PC-3 (cell line): Measurements from ENCODE around the gene HECTD1.

Experiments used
- EZH2 ChIP-seq: fragments of 300-600 bp; sonication (generic); IDR thresholded peaks from one replicate; pipeline ENCODE4 v1.6.1; 2017; ENCODE audit warnings: antibody characterized with exemption, mild to moderate bottlenecking, low read length; ENCODE audit not compliant: unreplicated experiment
- TF ChIP-seq, protein P1 (sequence below): fragments of 300-600 bp; sonication (generic); conservative IDR thresholded peaks from 2 replicates; pipeline ENCODE4 v1.5.1; 2017; ENCODE audit warnings: antibody characterized with exemption, low read depth, mild to moderate bottlenecking, low read length

- TF ChIP-seq, protein P1, sequence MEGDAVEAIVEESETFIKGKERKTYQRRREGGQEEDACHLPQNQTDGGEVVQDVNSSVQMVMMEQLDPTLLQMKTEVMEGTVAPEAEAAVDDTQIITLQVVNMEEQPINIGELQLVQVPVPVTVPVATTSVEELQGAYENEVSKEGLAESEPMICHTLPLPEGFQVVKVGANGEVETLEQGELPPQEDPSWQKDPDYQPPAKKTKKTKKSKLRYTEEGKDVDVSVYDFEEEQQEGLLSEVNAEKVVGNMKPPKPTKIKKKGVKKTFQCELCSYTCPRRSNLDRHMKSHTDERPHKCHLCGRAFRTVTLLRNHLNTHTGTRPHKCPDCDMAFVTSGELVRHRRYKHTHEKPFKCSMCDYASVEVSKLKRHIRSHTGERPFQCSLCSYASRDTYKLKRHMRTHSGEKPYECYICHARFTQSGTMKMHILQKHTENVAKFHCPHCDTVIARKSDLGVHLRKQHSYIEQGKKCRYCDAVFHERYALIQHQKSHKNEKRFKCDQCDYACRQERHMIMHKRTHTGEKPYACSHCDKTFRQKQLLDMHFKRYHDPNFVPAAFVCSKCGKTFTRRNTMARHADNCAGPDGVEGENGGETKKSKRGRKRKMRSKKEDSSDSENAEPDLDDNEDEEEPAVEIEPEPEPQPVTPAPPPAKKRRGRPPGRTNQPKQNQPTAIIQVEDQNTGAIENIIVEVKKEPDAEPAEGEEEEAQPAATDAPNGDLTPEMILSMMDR = no peak
- TF ChIP-seq EZH2 = no peak
These were observed 37.2 kb downstream of the HECTD1 start for GRCh38 chr14:31170411-31170810.
